ENCODE results near the gene ADAMTS15.

GRCh38 chr11:130469181-130469580, 20.7 kb downstream of the ADAMTS15 start:
- TF ChIP-seq CTCF (IDR thresholded peaks at IDR 0.05) (no peak), POLR2A (IDR thresholded peaks at IDR 0.05) (no peak)
